Neutrophil (primary cell): ENCODE data around the gene PRRC2C.
"Not testable (repeated sequence)": the region's sequence is repeated elsewhere in the genome, so short reads cannot be mapped to it uniquely, and the experiment has no call there.

Experiments used
- H3K27ac ChIP-seq: fragments of 200-600 bp; sonication (generic); 2 replicates; pipeline ENCODE4 v1.5.1; 2016; ENCODE audit warnings: mild to moderate bottlenecking, moderate library complexity
- H3K27me3 ChIP-seq: fragments of 200-600 bp; sonication (generic); 2 replicates; pipeline ENCODE4 v1.6.0; 2016; ENCODE audit warnings: mild to moderate bottlenecking
- H3K36me3 ChIP-seq: fragments of 200-600 bp; sonication (generic); 2 replicates; pipeline ENCODE4 v1.5.1; 2017
- H3K4me1 ChIP-seq, 2 experiments: fragments of 200-600 bp in 1 of 2; sonication (generic) in 1 of 2; 1 replicate in 1 of 2; 2 replicates in 1 of 2; pipeline versions ENCODE4 v1.5.1 to v1.6.1; 2013 to 2016; ENCODE audit warnings: low read depth in 1 of 2, low read length in 1 of 2, mild to moderate bottlenecking in 1 of 2, moderate library complexity in 1 of 2; ENCODE audit not compliant: control insufficient read depth in 1 of 2, insufficient read depth in 1 of 2
- H3K4me3 ChIP-seq, 2 experiments: fragments of 200-600 bp in 1 of 2; sonication (generic) in 1 of 2; 1 replicate in 1 of 2; 2 replicates in 1 of 2; pipeline ENCODE4 v1.5.1; 2013 to 2016; ENCODE audit warnings: low read depth in 1 of 2, low read length in 1 of 2, mild to moderate bottlenecking in 1 of 2, moderate library complexity in 1 of 2
- H3K9me3 ChIP-seq: fragments of 200-600 bp; sonication (generic); 2 replicates; pipeline ENCODE4 v1.5.1; 2016
- CTCF ChIP-seq: fragments of 200-600 bp; sonication (generic); IDR thresholded peaks from 2 replicates; pipeline ENCODE4 v1.5.1; 2016; ENCODE audit warnings: antibody characterized with exemption

The PRRC2C gene

GRCh38 chr1:171606402-171606941 lies 121.1 kb downstream of the PRRC2C start:
- Histone ChIP-seq H3K9me3 (no peaks in the 10 kb centered on the region), H3K27ac (no peak overlapping the region), H3K4me1 (peaks cover 19% of the 10 kb centered on the region in 2 experiments), H3K4me3 (no peak overlapping the region), H3K36me3 (no peaks in the 10 kb centered on the region), H3K27me3 (no peaks in the 10 kb centered on the region)
- no peak for TF ChIP-seq CTCF

- TF ChIP-seq CTCF, result no peak
- peak overlapping the region; percentile 65 for H3K27ac ChIP-seq
Measured at GRCh38 chr1:171610385-171610784, 125.1 kb downstream of the PRRC2C start.

GRCh38 chr1:171611306-171611705 lies 126.0 kb downstream of the PRRC2C start:
- Histone ChIP-seq H3K4me1 (peaks cover 21 to 22% of the 10 kb centered on the region in 2 experiments), H3K9me3 (no peaks in the 10 kb centered on the region), H3K4me3 (no peak overlapping the region), H3K27me3 (no peaks in the 10 kb centered on the region), H3K27ac (peak overlapping the region; percentile 65), H3K36me3 (no peaks in the 10 kb centered on the region)
- no peak for TF ChIP-seq CTCF

More at GRCh38 chr1:171610385-171610784, 125.1 kb downstream of the PRRC2C start:
- Histone ChIP-seq H3K4me3 (no peak overlapping the region), H3K36me3 (no peaks in the 10 kb centered on the region), H3K4me1 (peaks cover 21 to 22% of the 10 kb centered on the region in 2 experiments), H3K27me3 (no peaks in the 10 kb centered on the region), H3K9me3 (no peaks in the 10 kb centered on the region)

GRCh38 chr1:171613282-171613681 lies 128.0 kb downstream of the PRRC2C start:
- Histone ChIP-seq H3K9me3 (no peaks in the 10 kb centered on the region), H3K27ac (no peak overlapping the region), H3K36me3 (no peaks in the 10 kb centered on the region), H3K4me3 (no peak overlapping the region), H3K4me1 (peaks cover 21 to 22% of the 10 kb centered on the region in 2 experiments), H3K27me3 (no peaks in the 10 kb centered on the region)
- no peak for TF ChIP-seq CTCF

- H3K4me1 ChIP-seq, result peaks cover 13 to 15% of the 10 kb centered on the region in 2 experiments
- H3K4me3 ChIP-seq, H3K9me3 ChIP-seq, H3K27me3 ChIP-seq, H3K36me3 ChIP-seq, H3K27ac ChIP-seq: not testable (repeated sequence)
Measured at GRCh38 chr1:171615122-171615906, 130.0 kb downstream of the PRRC2C start.

- H3K4me3 ChIP-seq, result no peak overlapping the region
- no peaks in the 10 kb centered on the region for H3K27me3 ChIP-seq
- H3K9me3 ChIP-seq, result no peaks in the 10 kb centered on the region
- H3K27ac ChIP-seq, result no peak overlapping the region
- TF ChIP-seq CTCF, result no peak
- peaks cover under 1 to 2% of the 10 kb centered on the region in 2 experiments for H3K4me1 ChIP-seq
- no peaks in the 10 kb centered on the region for H3K36me3 ChIP-seq
Measured at GRCh38 chr1:171616586-171616985, 131.3 kb downstream of the PRRC2C start.
